Mesodermal cell (in vitro differentiated cells): Measurements from ENCODE around the gene APPBP2.
"Not testable (repeated sequence)": the region's sequence is repeated elsewhere in the genome, so short reads cannot be mapped to it uniquely, and the experiment has no call there.

Source experiments
- H3K27ac ChIP-seq: 2 replicates; pipeline ENCODE4 v1.7.0; 2013; ENCODE audit warnings: mild to moderate bottlenecking, low read depth, low read length, moderate library complexity; ENCODE audit not compliant: severe bottlenecking
- H3K36me3 ChIP-seq: 2 replicates; pipeline ENCODE4 v1.7.1; 2013; ENCODE audit warnings: mild to moderate bottlenecking, low read length, moderate library complexity; ENCODE audit not compliant: control insufficient read depth, insufficient read depth
- H3K4me1 ChIP-seq: one replicate; pipeline ENCODE4 v1.7.1; 2013; ENCODE audit warnings: mild to moderate bottlenecking, low read length; ENCODE audit not compliant: insufficient read depth, control insufficient read depth, poor library complexity, severe bottlenecking
- H3K4me3 ChIP-seq: 2 replicates; pipeline ENCODE4 v1.7.0; 2013; ENCODE audit warnings: low read length, control low read depth, mild to moderate bottlenecking; ENCODE audit not compliant: insufficient read depth, poor library complexity, severe bottlenecking; ENCODE audit errors: extremely low read depth
- H3K9me3 ChIP-seq: 2 replicates; pipeline ENCODE4 v1.7.1; 2013; ENCODE audit warnings: mild to moderate bottlenecking, low read length, moderate library complexity; ENCODE audit not compliant: control insufficient read depth
- WGBS, 2 experiments: methylation state at CpG; one replicate each; pipeline ENCODE4 v1.1.5; 2013; ENCODE audit warnings: missing lambda C conversion rate in 2 of 2; ENCODE audit not compliant: insufficient coverage in 2 of 2; 5-methylcytosine and 5-hydroxymethylcytosine counted together

Gene APPBP2

DNA sequence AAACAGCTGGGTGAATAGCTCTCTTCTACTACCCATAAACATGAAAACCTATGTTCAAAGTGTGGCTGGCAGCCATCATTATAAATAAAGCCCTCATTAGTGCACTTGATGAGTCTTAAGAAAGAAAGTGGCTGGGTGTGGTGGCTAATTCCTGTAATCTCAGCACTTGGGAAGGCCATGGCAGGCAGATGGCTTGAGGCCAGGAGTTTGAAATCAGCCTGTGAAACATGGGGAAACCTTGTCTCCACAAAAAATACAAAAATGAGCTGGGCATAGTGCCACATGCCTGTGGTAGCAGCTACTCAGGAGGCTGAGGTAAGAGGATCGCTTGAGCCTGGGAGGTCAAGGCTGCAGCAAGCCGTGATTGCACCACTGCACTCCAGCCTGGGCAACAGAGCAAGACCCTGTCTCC is 28.3 kb upstream of the APPBP2 start:
- Histone ChIP-seq H3K9me3 (peaks cover 8% of the 10 kb centered on the region), H3K4me3 (no peak overlapping the region), H3K4me1 (no peaks in the 10 kb centered on the region), H3K27ac (no peak overlapping the region), H3K36me3 (no peaks in the 10 kb centered on the region)
- WGBS, 2 experiments = 94 to 100% methylated on average over 2 of the region's 2 CpGs

GRCh38 chr17:60552255-60552654 is 26.2 kb upstream of the APPBP2 start:
- H3K36me3 ChIP-seq, H3K4me3 ChIP-seq, H3K9me3 ChIP-seq, H3K27ac ChIP-seq, H3K4me1 ChIP-seq: not testable (repeated sequence)
- 93 to 94% methylated on average over 3 to 8 of the region's 13 CpGs for WGBS, 2 experiments

GRCh38 chr17:60548990-60549389 is 22.9 kb upstream of the APPBP2 start:
- WGBS, 2 experiments = 89 to 100% methylated on average over 1 of the region's 3 CpGs
- Histone ChIP-seq H3K4me1 (no peaks in the 10 kb centered on the region), H3K9me3 (no peaks in the 10 kb centered on the region), H3K27ac (no peak overlapping the region), H3K4me3 (no peak overlapping the region), H3K36me3 (no peaks in the 10 kb centered on the region)

DNA sequence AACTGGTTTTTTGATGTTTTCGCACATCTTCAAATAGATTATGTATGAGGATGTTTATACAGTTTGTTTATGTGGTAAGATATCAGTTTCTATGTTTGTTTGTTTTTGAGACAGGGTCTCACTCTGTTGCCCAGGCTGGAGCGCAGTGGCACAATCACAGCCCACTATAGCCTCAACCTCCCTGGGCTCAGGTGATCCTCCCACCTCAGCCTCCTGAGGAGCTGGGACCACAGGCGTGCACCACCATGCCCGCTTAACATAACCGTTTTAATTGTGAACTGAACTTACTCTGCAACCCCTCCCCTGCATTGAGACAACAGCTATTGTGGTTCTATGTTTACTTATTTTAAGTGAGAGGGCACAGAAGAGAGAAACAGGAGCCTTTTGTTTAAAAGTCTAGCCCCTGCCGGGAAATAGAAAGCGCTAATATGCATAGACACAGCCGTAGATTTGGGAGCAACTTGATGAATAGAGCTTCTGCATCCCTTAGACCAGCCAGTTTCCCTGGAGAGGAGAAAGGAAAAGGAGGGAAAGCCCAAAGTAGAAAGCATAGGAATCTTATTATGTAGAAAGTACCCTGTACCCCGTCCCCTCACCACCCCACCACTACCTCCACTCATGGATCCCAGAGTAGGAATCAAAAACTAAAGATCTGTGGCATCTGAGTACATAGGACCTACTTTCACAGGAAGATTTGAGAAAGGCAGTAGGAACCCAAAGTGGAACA is 19.6 kb upstream of the APPBP2 start:
- Histone ChIP-seq H3K9me3 (no peaks in the 10 kb centered on the region), H3K4me1 (no peaks in the 10 kb centered on the region), H3K36me3 (no peaks in the 10 kb centered on the region), H3K4me3 (no peak overlapping the region), H3K27ac (no peak overlapping the region)
- 89 to 93% methylated on average over 5 of the region's 9 CpGs for WGBS, 2 experiments

- Histone ChIP-seq H3K9me3 (no peaks in the 10 kb centered on the region), H3K4me1 (no peaks in the 10 kb centered on the region), H3K36me3 (no peaks in the 10 kb centered on the region), H3K4me3 (no peak overlapping the region), H3K27ac (no peak overlapping the region)
- 91% methylated on average over 4 of the region's 4 CpGs; no CpG with 5 or more reads in 1 of the 2 experiments for WGBS, 2 experiments
Measured at GRCh38 chr17:60542071-60542470, 16.0 kb upstream of the APPBP2 start.

DNA sequence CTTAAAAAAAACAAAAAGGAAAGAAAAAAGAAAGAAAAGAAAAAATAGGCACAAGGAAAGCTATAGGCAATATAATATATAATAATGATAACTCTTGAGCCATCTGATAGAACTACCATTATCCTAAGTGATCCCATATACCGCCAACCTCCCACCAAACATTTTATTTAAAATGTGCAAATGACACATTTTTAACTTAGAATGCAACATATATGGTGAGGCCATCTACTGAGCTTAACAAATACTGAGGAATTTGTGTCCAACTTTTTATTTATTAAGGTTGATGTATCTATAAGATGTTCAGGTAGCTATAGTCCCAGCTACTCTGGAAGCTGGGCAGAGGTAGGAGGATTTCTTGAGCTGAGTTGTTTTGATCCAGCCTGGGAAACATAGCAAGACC is 14.4 kb upstream of the APPBP2 start:
- Histone ChIP-seq H3K9me3 (no peaks in the 10 kb centered on the region), H3K4me1 (no peaks in the 10 kb centered on the region), H3K36me3 (no peaks in the 10 kb centered on the region), H3K4me3 (no peak overlapping the region), H3K27ac (no peak overlapping the region)
- WGBS, 2 experiments = no CpG with 5 or more reads among the region's 1 CpG

GRCh38 chr17:60539807-60540206 is 13.8 kb upstream of the APPBP2 start:
- Histone ChIP-seq H3K4me1 (no peaks in the 10 kb centered on the region), H3K4me3 (no peak overlapping the region), H3K27ac (no peak overlapping the region), H3K9me3 (no peaks in the 10 kb centered on the region), H3K36me3 (no peaks in the 10 kb centered on the region)
- 83 to 90% methylated on average over 1 to 2 of the region's 2 CpGs for WGBS, 2 experiments

DNA sequence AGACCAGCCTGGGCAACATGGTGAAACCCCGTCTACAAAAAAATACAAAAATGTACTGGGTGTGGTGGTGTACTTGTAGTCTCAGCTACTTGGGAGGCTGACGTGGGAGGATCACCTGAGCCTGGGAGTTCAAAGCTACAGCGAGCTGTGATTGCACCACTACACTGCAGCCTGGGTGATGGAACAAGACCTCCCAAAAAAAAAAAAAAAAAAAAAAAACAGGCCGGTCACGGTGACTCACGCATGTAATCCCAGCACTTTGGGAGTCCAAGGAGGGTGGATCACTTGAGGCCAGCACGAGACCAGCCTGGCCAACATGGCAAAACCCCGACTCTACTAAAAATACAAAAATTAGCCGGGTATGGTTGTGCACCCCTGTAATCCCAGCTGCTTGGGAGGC is 12.7 kb upstream of the APPBP2 start:
- no peaks in the 10 kb centered on the region for H3K36me3 ChIP-seq
- WGBS, 2 experiments = 80 to 86% methylated on average over 5 of the region's 9 CpGs
- H3K4me3 ChIP-seq = no peak overlapping the region
- H3K27ac ChIP-seq = no peak overlapping the region
- no peaks in the 10 kb centered on the region for H3K4me1 ChIP-seq
- no peaks in the 10 kb centered on the region for H3K9me3 ChIP-seq

DNA sequence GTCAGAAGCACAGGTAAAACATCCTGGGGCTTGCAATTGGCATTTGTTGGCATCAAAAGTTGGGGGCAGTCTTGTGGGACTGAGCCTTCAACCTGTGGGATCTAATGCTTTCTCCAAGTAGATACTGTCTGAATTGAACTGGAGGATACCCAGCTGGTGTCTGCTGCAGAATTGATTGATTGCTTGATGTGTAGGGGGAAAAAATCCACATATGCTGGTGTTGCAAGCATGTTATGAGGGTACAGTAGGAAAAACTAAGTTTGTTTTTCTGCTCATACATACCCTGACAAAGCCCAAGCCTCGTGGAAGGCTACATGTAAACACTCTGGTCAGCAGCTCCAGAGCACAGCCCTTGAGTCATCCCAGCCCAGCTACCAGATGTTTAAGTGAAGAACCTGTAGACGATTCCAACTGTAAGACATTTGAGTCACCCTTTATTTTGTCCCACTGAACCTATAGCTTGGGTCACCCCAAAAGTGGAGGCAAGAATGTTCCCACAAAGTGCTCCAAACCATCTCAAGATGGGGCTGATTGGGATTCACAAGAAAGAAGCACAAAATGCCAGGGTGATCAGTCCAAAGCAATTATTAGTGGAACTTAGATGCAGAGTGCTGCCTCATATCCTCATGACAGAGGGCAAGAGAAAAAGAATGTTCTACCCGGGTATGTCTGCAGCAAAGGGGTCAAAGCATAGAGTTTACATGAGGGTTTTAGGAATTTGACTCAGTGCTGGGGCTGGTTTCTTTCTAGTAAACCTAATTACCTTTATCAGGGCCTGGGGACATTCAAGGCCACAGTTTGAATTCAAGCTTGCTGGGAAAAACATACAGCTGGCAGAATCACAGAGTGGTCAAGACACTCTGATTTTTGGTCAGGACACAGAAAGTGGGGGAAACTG is 9.6 kb upstream of the APPBP2 start:
- Histone ChIP-seq H3K36me3 (no peaks in the 10 kb centered on the region), H3K9me3 (no peaks in the 10 kb centered on the region), H3K4me3 (no peak overlapping the region), H3K4me1 (no peaks in the 10 kb centered on the region), H3K27ac (peak overlapping the region; percentile 10)
- WGBS, 2 experiments = 85 to 86% methylated on average over 2 of the region's 3 CpGs

- 80 to 93% methylated on average over 1 to 3 of the region's 7 CpGs for WGBS, 2 experiments
- H3K27ac ChIP-seq = no peak overlapping the region
- no peaks in the 10 kb centered on the region for H3K36me3 ChIP-seq
- no peaks in the 10 kb centered on the region for H3K9me3 ChIP-seq
- no peaks in the 10 kb centered on the region for H3K4me1 ChIP-seq
- H3K4me3 ChIP-seq = no peak overlapping the region
Measured at GRCh38 chr17:60534613-60535157, 8.6 kb upstream of the APPBP2 start.
